Uterus (tissue), 2 donors: ENCODE results near the gene ARMC2.

Source experiments
- POLR2A ChIP-seq, 2 donors: fragments of 450-650 bp; IDR thresholded peaks; one replicate each; pipeline ENCODE4 v1.6.1; 2016; ENCODE audit warnings: antibody characterized with exemption in 2 of 2, mild to moderate bottlenecking in 1 of 2, moderate library complexity in 1 of 2
- TF ChIP-seq, protein P1 (sequence below), 4 experiments: fragments of 200-600 bp in 2 of 4; fragments of 450-650 bp in 2 of 4; sonication (generic) in 2 of 4; IDR thresholded peaks; one replicate each; pipeline ENCODE4 v1.5.1; 2016 to 2019; ENCODE audit warnings: antibody characterized with exemption in 4 of 4, mild to moderate bottlenecking in 2 of 4, moderate library complexity in 1 of 4

DNA sequence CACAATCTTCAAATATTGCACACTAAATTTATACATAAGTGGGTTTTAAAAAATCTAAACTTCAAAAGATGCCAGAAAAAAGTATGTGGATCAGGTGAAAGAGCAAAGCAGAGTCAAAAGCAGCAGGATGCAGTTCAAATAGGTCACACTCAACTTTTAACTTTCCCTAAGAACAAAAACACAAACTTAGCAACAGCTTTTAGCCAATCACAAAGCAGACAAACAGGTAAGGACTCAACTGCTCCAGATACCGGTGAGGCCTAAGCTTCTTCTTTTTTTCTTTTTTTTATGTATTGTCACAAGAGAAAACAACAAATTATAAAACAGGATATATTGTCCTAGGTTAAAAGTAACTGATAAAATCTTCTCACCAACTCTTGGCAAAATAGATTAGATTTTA, 171.7 kb downstream of the ARMC2 start:
- TF ChIP-seq, protein P1, sequence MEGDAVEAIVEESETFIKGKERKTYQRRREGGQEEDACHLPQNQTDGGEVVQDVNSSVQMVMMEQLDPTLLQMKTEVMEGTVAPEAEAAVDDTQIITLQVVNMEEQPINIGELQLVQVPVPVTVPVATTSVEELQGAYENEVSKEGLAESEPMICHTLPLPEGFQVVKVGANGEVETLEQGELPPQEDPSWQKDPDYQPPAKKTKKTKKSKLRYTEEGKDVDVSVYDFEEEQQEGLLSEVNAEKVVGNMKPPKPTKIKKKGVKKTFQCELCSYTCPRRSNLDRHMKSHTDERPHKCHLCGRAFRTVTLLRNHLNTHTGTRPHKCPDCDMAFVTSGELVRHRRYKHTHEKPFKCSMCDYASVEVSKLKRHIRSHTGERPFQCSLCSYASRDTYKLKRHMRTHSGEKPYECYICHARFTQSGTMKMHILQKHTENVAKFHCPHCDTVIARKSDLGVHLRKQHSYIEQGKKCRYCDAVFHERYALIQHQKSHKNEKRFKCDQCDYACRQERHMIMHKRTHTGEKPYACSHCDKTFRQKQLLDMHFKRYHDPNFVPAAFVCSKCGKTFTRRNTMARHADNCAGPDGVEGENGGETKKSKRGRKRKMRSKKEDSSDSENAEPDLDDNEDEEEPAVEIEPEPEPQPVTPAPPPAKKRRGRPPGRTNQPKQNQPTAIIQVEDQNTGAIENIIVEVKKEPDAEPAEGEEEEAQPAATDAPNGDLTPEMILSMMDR (IDR thresholded peaks at IDR 0.05) = no peak
- TF ChIP-seq POLR2A (IDR thresholded peaks at IDR 0.05) = no peak
